Measurements from ENCODE around the gene SLC24A4.

Gene SLC24A4

GRCh38 chr14:92440345-92441003 lies 117.5 kb downstream of the SLC24A4 start:
- no peak for DNase-seq

GRCh38 chr14:92441751-92442504 lies 119.0 kb downstream of the SLC24A4 start:
- DNase-seq: no peak

- DNase-seq: no peak
Observed at GRCh38 chr14:92443167-92443566, 120.2 kb downstream of the SLC24A4 start.

GRCh38 chr14:92443741-92444140 lies 120.8 kb downstream of the SLC24A4 start:
- DNase-seq: no peak

- DNase-seq: no peak
Observed at GRCh38 chr14:92446771-92447170, 123.8 kb downstream of the SLC24A4 start.

- DNase-seq: no peak
Observed at GRCh38 chr14:92447416-92448197, 124.6 kb downstream of the SLC24A4 start.

GRCh38 chr14:92448786-92449185 lies 125.8 kb downstream of the SLC24A4 start:
- no peak for DNase-seq

GRCh38 chr14:92449404-92450181 lies 126.6 kb downstream of the SLC24A4 start:
- no peak for DNase-seq

GRCh38 chr14:92450351-92451070 lies 127.5 kb downstream of the SLC24A4 start:
- DNase-seq: no peak

GRCh38 chr14:92451245-92451644 lies 128.3 kb downstream of the SLC24A4 start:
- DNase-seq: no peak

GRCh38 chr14:92451755-92452154 lies 128.8 kb downstream of the SLC24A4 start:
- DNase-seq: no peak

GRCh38 chr14:92452471-92452870 lies 129.5 kb downstream of the SLC24A4 start:
- no peak for DNase-seq

GRCh38 chr14:92453691-92454090 lies 130.7 kb downstream of the SLC24A4 start:
- no peak for DNase-seq

- DNase-seq: no peak
Observed at GRCh38 chr14:92455231-92455630, 132.3 kb downstream of the SLC24A4 start.

- DNase-seq: no peak
Observed at GRCh38 chr14:92456215-92457015, 133.4 kb downstream of the SLC24A4 start.

- DNase-seq: no peak
Observed at GRCh38 chr14:92457016-92457565, 134.1 kb downstream of the SLC24A4 start.

- DNase-seq: no peak
Observed at GRCh38 chr14:92458136-92459029, 135.4 kb downstream of the SLC24A4 start.

GRCh38 chr14:92459030-92459949 lies 136.3 kb downstream of the SLC24A4 start:
- DNase-seq: no peak

GRCh38 chr14:92459950-92460421 lies 137.0 kb downstream of the SLC24A4 start:
- DNase-seq: no peak

Measured in NCI-H1930 (cell line).